Hepatocyte (in vitro differentiated cells): ENCODE measurements around the gene TMEM87A.

Experiments
- CTCF ChIP-seq: fragments of 200-600 bp; sonication (generic); IDR thresholded peaks from 2 replicates; pipeline ENCODE4 v1.5.1; 2016; ENCODE audit warnings: antibody characterized with exemption, mild to moderate bottlenecking; ENCODE audit not compliant: poor library complexity
- EZH2 ChIP-seq: fragments of 200-600 bp; sonication (generic); IDR thresholded peaks from 2 replicates; pipeline ENCODE4 v1.6.1; 2016; ENCODE audit warnings: antibody characterized with exemption, mild to moderate bottlenecking, borderline replicate concordance

GRCh38 chr15:42215913-42216829 is 57.1 kb downstream of the TMEM87A start:
- TF ChIP-seq CTCF: no peak
- TF ChIP-seq EZH2: no peak
